AG10803 (cell line): ENCODE results near the gene GPR31.

Source experiments
- DNase-seq: peaks from one replicate; pipeline ENCODE4 v3.0.0; 2010; ENCODE audit warnings: low read depth
- H3K4me3 ChIP-seq: 2 replicates; pipeline ENCODE4 v1.5.1; 2011; ENCODE audit warnings: mild to moderate bottlenecking, low read length, control low read depth
- CTCF ChIP-seq: conservative IDR thresholded peaks from 2 replicates; pipeline ENCODE4 v1.5.1; 2011; ENCODE audit warnings: mild to moderate bottlenecking, low read length, control low read depth, inconsistent platforms

GPR31 gene

GRCh38 chr6:167125855-167126349, 31.9 kb downstream of the GPR31 start:
- no peak for TF ChIP-seq CTCF
- no peak overlapping the region for H3K4me3 ChIP-seq
- no peak for DNase-seq

DNA sequence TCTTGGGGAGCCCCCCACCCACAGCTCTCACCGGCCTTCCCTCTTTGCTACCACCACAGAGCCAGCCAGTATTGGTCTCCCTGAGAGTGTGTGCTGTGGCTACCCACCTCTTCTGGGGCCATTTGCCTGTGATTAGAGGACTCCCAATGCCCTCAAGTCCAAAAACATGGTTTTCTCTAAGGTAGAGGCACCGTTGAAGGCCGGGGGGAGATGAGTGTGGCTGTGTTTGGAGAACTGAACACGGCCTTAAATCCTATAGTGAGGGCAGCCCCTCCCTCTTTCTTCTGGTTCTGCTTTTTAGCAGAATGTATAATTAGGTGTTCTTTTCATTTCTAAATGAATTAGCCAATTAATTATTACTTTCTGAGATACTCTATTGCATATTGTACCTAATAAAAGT, 32.4 kb downstream of the GPR31 start:
- DNase-seq: no peak
- TF ChIP-seq CTCF: no peak
- no peak overlapping the region for H3K4me3 ChIP-seq

DNA sequence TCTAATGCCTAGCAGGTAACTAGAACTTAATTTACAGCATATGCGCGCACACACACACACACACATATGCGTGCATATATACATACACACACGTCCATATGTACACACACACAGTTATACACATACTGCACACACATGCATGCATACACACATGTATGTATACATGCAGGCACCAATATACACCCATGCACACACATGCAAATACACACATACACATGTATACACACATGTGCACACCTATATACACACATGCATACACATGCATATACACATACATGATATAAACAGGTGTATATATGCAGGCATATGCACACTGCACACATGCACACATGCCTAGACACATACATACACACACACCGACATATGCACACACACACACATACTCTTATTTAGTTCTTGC, 33.0 kb downstream of the GPR31 start:
- no peak for DNase-seq
- TF ChIP-seq CTCF: no peak
- no peak overlapping the region for H3K4me3 ChIP-seq

DNA sequence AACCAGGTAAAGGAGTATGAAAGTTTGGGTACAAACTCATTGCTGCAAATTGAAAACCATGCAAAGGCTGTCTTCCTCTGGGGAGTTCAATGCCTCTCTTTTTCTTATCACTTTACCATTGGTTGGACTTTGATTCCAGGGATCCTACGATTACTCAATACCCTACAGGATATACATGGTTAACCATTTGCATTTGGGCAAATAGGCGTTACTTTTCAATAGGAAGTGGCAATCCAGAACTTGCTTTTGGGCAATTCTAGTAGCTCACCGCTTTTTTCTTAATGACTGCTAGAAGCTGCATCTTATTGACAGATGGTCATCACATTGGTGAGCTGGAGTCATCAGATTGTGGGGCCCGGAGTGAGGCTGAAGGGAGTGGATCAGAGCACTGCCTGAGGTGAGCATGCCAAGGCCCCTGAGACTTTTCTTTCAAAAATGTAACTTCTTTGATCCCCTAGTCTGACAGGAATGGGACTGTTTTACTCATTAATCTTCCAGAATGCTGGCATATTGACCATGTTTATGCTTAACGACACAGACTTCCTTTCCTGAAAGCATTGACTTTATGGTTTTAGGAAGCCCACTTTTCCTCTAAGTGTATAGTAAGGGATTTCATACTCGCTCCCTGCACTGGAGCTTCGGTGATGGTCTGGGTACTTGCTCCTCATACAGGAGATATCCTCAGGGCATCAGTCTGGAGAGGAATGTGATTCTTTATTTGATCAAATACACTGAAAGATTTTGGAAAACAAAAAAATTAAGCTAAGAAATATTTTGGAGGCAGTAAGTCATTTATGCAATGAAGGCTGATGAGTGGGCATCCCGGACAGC, 34.7 kb downstream of the GPR31 start, which contains the start of gene CCR6:
Gene CCR6, plus strand, starts transcription at position 270 of the 831 bp plus-strand sequence. CDS start 13,039 bp downstream, outside the sequence.
- DNase-seq: no peak
- no peak for TF ChIP-seq CTCF
- H3K4me3 ChIP-seq: no peak within 1 kb of the TSS

DNA sequence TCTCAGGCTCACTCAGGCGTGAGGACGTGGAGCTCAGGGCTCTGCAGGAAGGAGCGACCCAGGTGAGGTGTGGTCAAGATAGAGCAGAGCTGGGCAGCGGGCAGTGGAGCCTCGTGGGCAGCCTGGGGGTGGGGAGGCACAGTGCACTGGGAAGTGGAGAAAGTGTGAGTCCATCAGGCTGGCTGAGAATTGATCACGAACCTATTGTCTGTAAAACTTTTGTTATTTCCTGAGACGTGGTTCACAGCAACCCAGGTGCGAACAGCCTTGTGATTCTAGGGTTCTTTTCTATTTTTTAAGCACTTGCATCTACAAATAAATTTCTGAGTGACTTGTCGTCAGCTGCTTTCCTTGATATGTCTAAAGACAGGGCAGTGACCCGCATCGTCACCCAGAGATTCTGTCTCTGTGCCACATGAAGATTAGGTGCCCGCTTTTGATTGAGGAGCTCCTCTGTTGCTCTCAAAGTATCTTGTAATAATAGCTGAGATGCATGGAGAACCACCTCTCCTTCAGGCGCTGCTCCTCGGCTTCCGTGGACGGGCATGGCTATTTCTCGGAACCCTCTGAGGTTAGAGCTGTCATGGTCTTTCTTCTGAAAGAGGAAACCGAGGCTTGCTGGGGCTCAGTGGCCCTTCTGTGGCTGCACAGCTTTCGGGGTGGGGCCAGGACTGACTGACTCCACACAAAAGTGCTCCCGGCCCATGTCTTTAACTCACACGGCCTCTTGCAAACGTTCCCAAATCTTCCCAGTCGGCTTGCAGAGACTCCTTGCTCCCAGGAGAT, 35.5 kb downstream of the GPR31 start:
- no peak overlapping the region for H3K4me3 ChIP-seq
- no peak for TF ChIP-seq CTCF
- no peak for DNase-seq

DNA sequence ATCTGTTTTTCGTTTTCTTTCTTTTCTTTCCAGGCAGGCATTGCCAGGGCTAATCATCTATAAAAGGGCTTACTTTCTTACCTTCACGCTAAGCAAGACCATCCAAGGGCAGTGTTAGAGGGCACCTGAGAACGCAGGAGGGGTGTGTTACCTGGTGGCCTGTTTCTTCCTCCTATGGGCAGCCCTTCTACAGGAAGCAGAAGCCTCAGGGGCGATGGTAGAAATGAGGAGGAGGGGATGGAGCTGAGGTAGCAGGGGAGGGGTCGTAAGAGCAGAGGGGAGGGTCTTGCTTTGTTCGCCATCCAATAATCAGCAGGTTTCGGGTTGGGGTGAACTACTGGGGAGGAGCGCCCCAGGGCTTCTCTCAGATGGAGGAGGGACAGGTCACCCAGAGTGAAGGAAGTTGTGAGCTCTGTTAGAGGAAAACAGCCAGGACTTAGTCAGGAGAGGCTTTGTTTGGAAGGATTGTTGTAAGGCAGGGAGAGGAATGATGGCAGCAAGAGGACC, 36.4 kb downstream of the GPR31 start:
- no peak overlapping the region for H3K4me3 ChIP-seq
- no peak for TF ChIP-seq CTCF
- no peak for DNase-seq
